Endothelial cell of umbilical vein (primary cell): ENCODE measurements around the gene FAM193A. TPM values are rescaled to one million over a fixed set of nuclear protein-coding genes. Genes with fewer than 3 reads are reported as not detected.

Source experiments
- BruUV-seq: library from RNA; stranded (reverse); fragments of 400-500 nt; replicated peaks from 2 replicates; lab custom pipeline; 2021; lab: Mats Ljungman, UMichigan
- CTCF ChIA-PET: fragments of 300-600, 350-600 bp; sonication (Branson Sonifier 250); formaldehyde crosslinking; loops from one replicate; lab custom pipeline; 2021; ENCODE audit warnings: antibody characterized with exemption, inconsistent platforms; lab: Charles Lee
- POLR2A ChIA-PET: fragments of 300-600, 350-600 bp; sonication (Branson Sonifier 250); formaldehyde crosslinking; loops from one replicate; lab custom pipeline; 2021; ENCODE audit warnings: antibody characterized with exemption, inconsistent platforms; lab: Charles Lee
- DNase-seq: peaks from one replicate; pipeline ENCODE4 v3.0.0-alpha.2; 2011; ENCODE audit warnings: low read depth, low spot score
- FAIRE-seq: peaks from 2 replicates; lab custom pipeline; 2011; peaks lifted over from hg19 to GRCh38; lab: Jason Lieb, UNC
- H2AFZ ChIP-seq: 2 replicates; pipeline ENCODE4 v1.6.0; 2012; ENCODE audit warnings: low read depth, low read length, control low read depth, inconsistent platforms
- H3K27ac ChIP-seq: 2 replicates; pipeline ENCODE4 v1.5.1; 2011; ENCODE audit warnings: low read depth, mild to moderate bottlenecking, control low read depth, low read length, moderate library complexity; ENCODE audit not compliant: insufficient read depth
- H3K27me3 ChIP-seq, 2 experiments: 2 replicates each; pipeline versions ENCODE4 v1.6.0 to v1.6.1; 2011; ENCODE audit warnings: low read length in 2 of 2, mixed read lengths in 1 of 2; ENCODE audit not compliant: control insufficient read depth in 2 of 2, insufficient read depth in 2 of 2
- H3K36me3 ChIP-seq, 2 experiments: 2 replicates in 1 of 2; 3 replicates in 1 of 2; pipeline ENCODE4 v1.5.1; 2011; ENCODE audit warnings: low read length in 2 of 2, mild to moderate bottlenecking in 1 of 2, moderate library complexity in 1 of 2; ENCODE audit not compliant: control insufficient read depth in 2 of 2, insufficient read depth in 2 of 2; ENCODE audit errors: extremely low read depth in 1 of 2
- H3K4me1 ChIP-seq: 3 replicates; pipeline ENCODE4 v1.5.1; 2011; ENCODE audit warnings: mild to moderate bottlenecking, low read length; ENCODE audit not compliant: control insufficient read depth, insufficient read depth; ENCODE audit errors: extremely low read depth
- H3K4me2 ChIP-seq: 2 replicates; pipeline ENCODE4 v1.6.1; 2011; ENCODE audit warnings: low read length, control low read depth, mixed read lengths; ENCODE audit not compliant: insufficient read depth
- H3K4me3 ChIP-seq, 3 experiments: fragments of 200-600 bp in 1 of 3; sonication (generic), shearing (Covaris generic) in 1 of 3; replicated peaks in 1 of 3; 2 replicates each; pipeline ENCODE4 v1.5.1; 2011 to 2016; ENCODE audit warnings: control low read depth in 3 of 3, low read length in 3 of 3, mild to moderate bottlenecking in 2 of 3, inconsistent platforms in 1 of 3, low read depth in 1 of 3, moderate library complexity in 1 of 3; ENCODE audit not compliant: insufficient read depth in 1 of 3
- H3K79me2 ChIP-seq: 2 replicates; pipeline ENCODE4 v1.6.0; 2012; ENCODE audit warnings: low read length, inconsistent platforms; ENCODE audit not compliant: control insufficient read depth, insufficient read depth
- H3K9ac ChIP-seq: replicated peaks from 2 replicates; pipeline ENCODE3; 2011; ENCODE audit warnings: low read length, control low read depth; ENCODE audit not compliant: insufficient read depth; ENCODE audit errors: extremely low read depth
- H3K9me1 ChIP-seq: replicated peaks from 3 replicates; pipeline ENCODE4 v1.6.0; 2011; ENCODE audit warnings: mild to moderate bottlenecking, low read length; ENCODE audit not compliant: control insufficient read depth, insufficient read depth; ENCODE audit errors: extremely low read depth
- H3K9me3 ChIP-seq: replicated peaks from 2 replicates; pipeline ENCODE4 v1.5.1; 2012; ENCODE audit warnings: low read length, inconsistent platforms; ENCODE audit not compliant: control insufficient read depth, insufficient read depth
- H4K20me1 ChIP-seq: replicated peaks from 2 replicates; pipeline ENCODE3; 2011; ENCODE audit warnings: mild to moderate bottlenecking, low read length; ENCODE audit not compliant: control insufficient read depth, insufficient read depth; ENCODE audit errors: extremely low read depth
- CTCF ChIP-seq, 2 donors: IDR thresholded peaks; 1 replicate in 1 of 2; 2 replicates in 1 of 2; pipeline ENCODE4 v1.5.1; 2011; ENCODE audit warnings: low read length in 2 of 2, mild to moderate bottlenecking in 2 of 2, moderate library complexity in 2 of 2, control low read depth in 1 of 2, inconsistent platforms in 1 of 2, low read depth in 1 of 2; ENCODE audit not compliant: insufficient read depth in 1 of 2; ENCODE audit errors: extremely low read depth in 1 of 2
- EZH2 ChIP-seq: IDR thresholded peaks from 2 replicates; pipeline ENCODE4 v1.6.1; 2012; ENCODE audit warnings: borderline replicate concordance, low read depth, mild to moderate bottlenecking, moderate library complexity, low read length, inconsistent platforms; ENCODE audit not compliant: severe bottlenecking
- FOS ChIP-seq: IDR thresholded peaks from 2 replicates; pipeline ENCODE4 v1.6.1; 2011; ENCODE audit warnings: mild to moderate bottlenecking, low read length, moderate library complexity, borderline replicate concordance; ENCODE audit not compliant: insufficient read depth
- GATA2 ChIP-seq: IDR thresholded peaks from 2 replicates; pipeline ENCODE4 v1.7.0; 2011; ENCODE audit warnings: low read depth, mild to moderate bottlenecking, moderate library complexity, mixed read lengths, low read length; ENCODE audit not compliant: insufficient read length, insufficient read depth
- JUN ChIP-seq: IDR thresholded peaks from 2 replicates; pipeline ENCODE4 v1.6.1; 2011; ENCODE audit warnings: borderline replicate concordance, low read depth; ENCODE audit not compliant: insufficient read length, insufficient read depth
- MYC ChIP-seq: IDR thresholded peaks from one replicate; pipeline ENCODE4 v1.6.1; 2011; ENCODE audit warnings: mild to moderate bottlenecking, low read depth, low read length
- POLR2A ChIP-seq: IDR thresholded peaks from 2 replicates; pipeline ENCODE4 v1.6.1; 2012; ENCODE audit warnings: low read depth, mild to moderate bottlenecking, control low read depth, low read length
- POLR2AphosphoS5 ChIP-seq: IDR thresholded peaks from 2 replicates; pipeline ENCODE4 v1.6.1; 2012; ENCODE audit warnings: low read depth, mild to moderate bottlenecking, control low read depth, low read length, moderate library complexity; ENCODE audit not compliant: insufficient read depth
- dilution Hi-C: fragments of 300-500 bp; cut with MboI; formaldehyde crosslinking; loops from one replicate; pipeline ENCODE4 v1.15.0; 2019; ENCODE audit warnings: low sequenced_read_pairs; ENCODE audit not compliant: extremely low pct_ligation_motif_present
- intact Hi-C: fragments of 100-400 bp; cut with micrococcal nuclease; formaldehyde crosslinking; loops from one replicate; pipeline ENCODE4 v1.10.0; 2022
- polyA plus RNA-seq, 4 experiments: library from polyadenylated mRNA; depleted of rRNA in 3 of 4; stranded (reverse) in 3 of 4; unstranded in 1 of 4; fragments of >200 nt; gene quantifications; 2 replicates each; pipeline versions ENCODE4 v1.2.1 to v1.2.3, GENCODE V29; 2011 to 2012; ENCODE audit warnings: missing spikeins in 1 of 4
- total RNA-seq: library from RNA; stranded (reverse); gene quantifications from 2 replicates; pipeline ENCODE4 v1.2.3, GENCODE V29; 2021
- TF ChIP-seq, protein P1 (sequence below): IDR thresholded peaks from 2 replicates; pipeline ENCODE4 v1.6.1; 2011; ENCODE audit not compliant: insufficient read depth, insufficient read length

Gene FAM193A
- total and polyA plus RNA-seq, 2 donors (not counting 3 experiments of a cell fraction or from before 2014, with no cell fraction given) = 12.3 to 32.1 TPM

- H3K36me3 ChIP-seq = no peaks in the 10 kb centered on the region
- ChIA-PET POLR2A (interaction anchor here (0.6 kb wide), 1 partner anchor 26 kb away, joined by 3 read pairs; no protein-coding TSS in a partner anchor), CTCF (no interaction called here)
- intact Hi-C loops = no loop called here
- dilution Hi-C loops = no loop called here
- H3K4me3 ChIP-seq = no peak overlapping the region
- no peak overlapping the region for H3K27ac ChIP-seq
- FAIRE-seq (no peak), DNase-seq (no peak)
- H3K79me2 ChIP-seq = peaks cover 74% of the 10 kb centered on the region
- H3K27me3 ChIP-seq = no peaks in the 10 kb centered on the region
- no peaks in the 10 kb centered on the region for H3K9me1 ChIP-seq
- no peak for TF ChIP-seq CTCF (IDR thresholded peaks at IDR 0.05; ENCODE audit: extremely low read depth in 1 of 2, insufficient read depth in 1 of 2, low read depth in 1 of 2, low read length in 2 of 2)
- no peak for TF ChIP-seq EZH2
- no peak for TF ChIP-seq POLR2AphosphoS5
- TF ChIP-seq, protein P1, sequence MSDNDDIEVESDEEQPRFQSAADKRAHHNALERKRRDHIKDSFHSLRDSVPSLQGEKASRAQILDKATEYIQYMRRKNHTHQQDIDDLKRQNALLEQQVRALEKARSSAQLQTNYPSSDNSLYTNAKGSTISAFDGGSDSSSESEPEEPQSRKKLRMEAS = no peak
- no peak for TF ChIP-seq JUN
- no peak for TF ChIP-seq POLR2A
- no peak for TF ChIP-seq MYC
- TF ChIP-seq GATA2 = no peak
- TF ChIP-seq FOS = no peak
- no peak overlapping the region for H3K9ac ChIP-seq
- H3K4me1 ChIP-seq = no peaks in the 10 kb centered on the region
- H4K20me1 ChIP-seq = peaks cover 3% of the 10 kb centered on the region
- H2AFZ ChIP-seq = no peak overlapping the region
- no peak overlapping the region for H3K4me2 ChIP-seq
- no peaks in the 10 kb centered on the region for H3K9me3 ChIP-seq
- BruUV-seq = no TSS peak
Observed at GRCh38 chr4:2604614-2605013, 68.2 kb downstream of the FAM193A start.
